ENCODE results near the gene SPTBN1. TPM values are rescaled to one million over a fixed set of nuclear protein-coding genes. Genes with fewer than 3 reads are reported as not detected.

SPTBN1 gene
- total RNA-seq, 1 experiment from 2014 or later: 204 TPM

DNA sequence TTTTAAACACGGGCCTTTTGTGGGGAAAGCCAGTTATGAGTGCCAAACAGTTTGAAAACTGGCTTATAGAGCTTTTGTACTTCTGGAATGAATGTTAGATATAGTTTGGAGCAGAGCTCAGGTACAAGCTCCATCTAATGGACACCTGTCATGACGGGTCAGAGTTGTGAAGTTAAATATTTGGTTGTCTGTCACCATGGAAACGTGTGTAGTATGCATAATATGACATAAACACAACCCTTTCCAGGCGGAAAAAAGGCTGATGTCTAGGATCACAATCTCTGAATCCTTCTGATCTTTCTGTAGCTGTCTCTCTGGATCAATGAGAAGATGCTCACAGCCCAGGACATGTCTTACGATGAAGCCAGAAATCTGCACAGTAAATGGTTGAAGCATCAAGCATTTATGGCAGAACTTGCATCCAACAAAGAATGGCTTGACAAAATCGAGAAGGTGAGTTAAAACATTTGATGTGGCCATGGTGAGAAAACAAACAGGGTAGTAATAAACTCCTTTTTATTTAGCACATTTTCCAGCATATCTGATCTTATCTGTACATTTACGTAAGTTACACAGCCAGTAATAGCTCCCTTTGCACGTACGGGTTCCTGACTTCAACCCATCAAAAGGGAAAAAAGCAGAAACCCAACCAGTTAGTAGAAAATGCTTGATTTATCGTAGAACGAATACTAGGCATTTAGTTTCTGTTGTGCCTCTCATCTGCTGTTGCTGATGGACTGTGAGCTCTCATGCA, 186.7 kb downstream of the SPTBN1 start:
- no peak for ATAC-seq
- H3K4me1 Mint-ChIP-seq: no peaks in the 10 kb centered on the region
- no peaks in the 10 kb centered on the region for H3K9me3 Mint-ChIP-seq
- no peak for DNase-seq (ENCODE audit: low spot score)
- peaks cover 78% of the 10 kb centered on the region for H3K36me3 Mint-ChIP-seq
- ChIA-PET CTCF (interaction anchor here (2.5 kb wide), 1 partner anchor 22 kb away, joined by 13 read pairs; no protein-coding TSS in a partner anchor), POLR2A (no interaction called here)
- TF ChIP-seq RELA (CRISPR knock-in tag; IDR thresholded peaks at IDR 0.05; ENCODE audit: borderline replicate concordance): no peak
- TF ChIP-seq, protein P1, sequence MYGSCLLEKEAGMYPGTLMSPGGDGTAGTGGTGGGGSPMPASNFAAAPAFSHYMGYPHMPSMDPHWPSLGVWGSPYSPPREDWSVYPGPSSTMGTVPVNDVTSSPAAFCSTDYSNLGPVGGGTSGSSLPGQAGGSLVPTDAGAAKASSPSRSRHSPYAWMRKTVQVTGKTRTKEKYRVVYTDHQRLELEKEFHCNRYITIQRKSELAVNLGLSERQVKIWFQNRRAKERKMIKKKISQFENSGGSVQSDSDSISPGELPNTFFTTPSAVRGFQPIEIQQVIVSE (CRISPR knock-in tag; IDR thresholded peaks at IDR 0.05; ENCODE audit: borderline replicate concordance): no peak
- TF ChIP-seq CBFB (CRISPR knock-in tag; IDR thresholded peaks at IDR 0.05; ENCODE audit: low read depth): no peak
- TF ChIP-seq, protein P2, sequence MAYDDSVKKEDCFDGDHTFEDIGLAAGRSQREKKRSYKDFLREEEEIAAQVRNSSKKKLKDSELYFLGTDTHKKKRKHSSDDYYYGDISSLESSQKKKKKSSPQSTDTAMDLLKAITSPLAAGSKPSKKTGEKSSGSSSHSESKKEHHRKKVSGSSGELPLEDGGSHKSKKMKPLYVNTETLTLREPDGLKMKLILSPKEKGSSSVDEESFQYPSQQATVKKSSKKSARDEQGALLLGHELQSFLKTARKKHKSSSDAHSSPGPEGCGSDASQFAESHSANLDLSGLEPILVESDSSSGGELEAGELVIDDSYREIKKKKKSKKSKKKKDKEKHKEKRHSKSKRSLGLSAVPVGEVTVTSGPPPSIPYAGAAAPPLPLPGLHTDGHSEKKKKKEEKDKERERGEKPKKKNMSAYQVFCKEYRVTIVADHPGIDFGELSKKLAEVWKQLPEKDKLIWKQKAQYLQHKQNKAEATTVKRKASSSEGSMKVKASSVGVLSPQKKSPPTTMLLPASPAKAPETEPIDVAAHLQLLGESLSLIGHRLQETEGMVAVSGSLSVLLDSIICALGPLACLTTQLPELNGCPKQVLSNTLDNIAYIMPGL (CRISPR knock-in tag; IDR thresholded peaks at IDR 0.05): no peak
- TF ChIP-seq ETV6 (CRISPR knock-in tag; IDR thresholded peaks at IDR 0.05): no peak
- no peak for TF ChIP-seq NFYB (CRISPR knock-in tag; conservative IDR thresholded peaks at IDR 0.05; ENCODE audit: low read depth)
- H3K27ac Mint-ChIP-seq: no peak overlapping the region
- H3K27me3 Mint-ChIP-seq (ENCODE audit: low read depth): no peaks in the 10 kb centered on the region
- H3K4me3 Mint-ChIP-seq: no peak overlapping the region

DNA sequence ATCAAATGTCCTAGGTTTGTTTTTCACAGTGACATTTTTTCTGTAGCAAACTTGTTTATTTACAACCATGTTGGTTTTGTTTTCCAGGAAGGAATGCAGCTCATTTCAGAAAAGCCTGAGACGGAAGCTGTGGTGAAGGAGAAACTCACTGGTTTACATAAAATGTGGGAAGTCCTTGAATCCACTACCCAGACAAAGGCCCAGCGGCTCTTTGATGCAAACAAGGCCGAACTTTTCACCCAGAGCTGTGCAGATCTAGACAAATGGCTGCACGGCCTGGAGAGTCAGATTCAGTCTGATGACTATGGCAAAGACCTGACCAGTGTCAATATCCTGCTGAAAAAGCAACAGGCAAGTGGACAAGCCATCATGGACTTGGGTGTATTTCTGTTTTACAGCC, 188.1 kb downstream of the SPTBN1 start:
- ChIA-PET POLR2A (no interaction called here), CTCF (interaction anchor here (2.5 kb wide), 1 partner anchor 21 kb away, joined by 13 read pairs; no protein-coding TSS in a partner anchor)
- DNase-seq (ENCODE audit: low spot score) (no peak), ATAC-seq (no peak)
- H3K4me1 Mint-ChIP-seq: no peaks in the 10 kb centered on the region
- H3K4me3 Mint-ChIP-seq: no peak overlapping the region
- H3K9me3 Mint-ChIP-seq: no peaks in the 10 kb centered on the region
- H3K27me3 Mint-ChIP-seq (ENCODE audit: low read depth): no peaks in the 10 kb centered on the region; the same call in 1 of the 2 replicates
- peaks cover 78% of the 10 kb centered on the region for H3K36me3 Mint-ChIP-seq
- TF ChIP-seq, protein P3, sequence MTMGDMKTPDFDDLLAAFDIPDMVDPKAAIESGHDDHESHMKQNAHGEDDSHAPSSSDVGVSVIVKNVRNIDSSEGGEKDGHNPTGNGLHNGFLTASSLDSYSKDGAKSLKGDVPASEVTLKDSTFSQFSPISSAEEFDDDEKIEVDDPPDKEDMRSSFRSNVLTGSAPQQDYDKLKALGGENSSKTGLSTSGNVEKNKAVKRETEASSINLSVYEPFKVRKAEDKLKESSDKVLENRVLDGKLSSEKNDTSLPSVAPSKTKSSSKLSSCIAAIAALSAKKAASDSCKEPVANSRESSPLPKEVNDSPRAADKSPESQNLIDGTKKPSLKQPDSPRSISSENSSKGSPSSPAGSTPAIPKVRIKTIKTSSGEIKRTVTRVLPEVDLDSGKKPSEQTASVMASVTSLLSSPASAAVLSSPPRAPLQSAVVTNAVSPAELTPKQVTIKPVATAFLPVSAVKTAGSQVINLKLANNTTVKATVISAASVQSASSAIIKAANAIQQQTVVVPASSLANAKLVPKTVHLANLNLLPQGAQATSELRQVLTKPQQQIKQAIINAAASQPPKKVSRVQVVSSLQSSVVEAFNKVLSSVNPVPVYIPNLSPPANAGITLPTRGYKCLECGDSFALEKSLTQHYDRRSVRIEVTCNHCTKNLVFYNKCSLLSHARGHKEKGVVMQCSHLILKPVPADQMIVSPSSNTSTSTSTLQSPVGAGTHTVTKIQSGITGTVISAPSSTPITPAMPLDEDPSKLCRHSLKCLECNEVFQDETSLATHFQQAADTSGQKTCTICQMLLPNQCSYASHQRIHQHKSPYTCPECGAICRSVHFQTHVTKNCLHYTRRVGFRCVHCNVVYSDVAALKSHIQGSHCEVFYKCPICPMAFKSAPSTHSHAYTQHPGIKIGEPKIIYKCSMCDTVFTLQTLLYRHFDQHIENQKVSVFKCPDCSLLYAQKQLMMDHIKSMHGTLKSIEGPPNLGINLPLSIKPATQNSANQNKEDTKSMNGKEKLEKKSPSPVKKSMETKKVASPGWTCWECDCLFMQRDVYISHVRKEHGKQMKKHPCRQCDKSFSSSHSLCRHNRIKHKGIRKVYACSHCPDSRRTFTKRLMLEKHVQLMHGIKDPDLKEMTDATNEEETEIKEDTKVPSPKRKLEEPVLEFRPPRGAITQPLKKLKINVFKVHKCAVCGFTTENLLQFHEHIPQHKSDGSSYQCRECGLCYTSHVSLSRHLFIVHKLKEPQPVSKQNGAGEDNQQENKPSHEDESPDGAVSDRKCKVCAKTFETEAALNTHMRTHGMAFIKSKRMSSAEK (CRISPR knock-in tag; IDR thresholded peaks at IDR 0.05; ENCODE audit: borderline replicate concordance): no peak
- TF ChIP-seq MYBL2 (CRISPR knock-in tag; IDR thresholded peaks at IDR 0.05) (no peak), EMX1 (CRISPR knock-in tag; IDR thresholded peaks at IDR 0.05) (no peak)
- TF ChIP-seq, protein P4, sequence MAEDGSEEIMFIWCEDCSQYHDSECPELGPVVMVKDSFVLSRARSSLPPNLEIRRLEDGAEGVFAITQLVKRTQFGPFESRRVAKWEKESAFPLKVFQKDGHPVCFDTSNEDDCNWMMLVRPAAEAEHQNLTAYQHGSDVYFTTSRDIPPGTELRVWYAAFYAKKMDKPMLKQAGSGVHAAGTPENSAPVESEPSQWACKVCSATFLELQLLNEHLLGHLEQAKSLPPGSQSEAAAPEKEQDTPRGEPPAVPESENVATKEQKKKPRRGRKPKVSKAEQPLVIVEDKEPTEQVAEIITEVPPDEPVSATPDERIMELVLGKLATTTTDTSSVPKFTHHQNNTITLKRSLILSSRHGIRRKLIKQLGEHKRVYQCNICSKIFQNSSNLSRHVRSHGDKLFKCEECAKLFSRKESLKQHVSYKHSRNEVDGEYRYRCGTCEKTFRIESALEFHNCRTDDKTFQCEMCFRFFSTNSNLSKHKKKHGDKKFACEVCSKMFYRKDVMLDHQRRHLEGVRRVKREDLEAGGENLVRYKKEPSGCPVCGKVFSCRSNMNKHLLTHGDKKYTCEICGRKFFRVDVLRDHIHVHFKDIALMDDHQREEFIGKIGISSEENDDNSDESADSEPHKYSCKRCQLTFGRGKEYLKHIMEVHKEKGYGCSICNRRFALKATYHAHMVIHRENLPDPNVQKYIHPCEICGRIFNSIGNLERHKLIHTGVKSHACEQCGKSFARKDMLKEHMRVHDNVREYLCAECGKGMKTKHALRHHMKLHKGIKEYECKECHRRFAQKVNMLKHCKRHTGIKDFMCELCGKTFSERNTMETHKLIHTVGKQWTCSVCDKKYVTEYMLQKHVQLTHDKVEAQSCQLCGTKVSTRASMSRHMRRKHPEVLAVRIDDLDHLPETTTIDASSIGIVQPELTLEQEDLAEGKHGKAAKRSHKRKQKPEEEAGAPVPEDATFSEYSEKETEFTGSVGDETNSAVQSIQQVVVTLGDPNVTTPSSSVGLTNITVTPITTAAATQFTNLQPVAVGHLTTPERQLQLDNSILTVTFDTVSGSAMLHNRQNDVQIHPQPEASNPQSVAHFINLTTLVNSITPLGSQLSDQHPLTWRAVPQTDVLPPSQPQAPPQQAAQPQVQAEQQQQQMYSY (CRISPR knock-in tag; IDR thresholded peaks at IDR 0.05): no peak
- no peak overlapping the region for H3K27ac Mint-ChIP-seq

Measured in WTC11 (cell line).